Glutamatergic neuron (in vitro differentiated cells): Measurements from ENCODE around the gene FECH. TPM values are rescaled to one million over a fixed set of nuclear protein-coding genes. Genes with fewer than 3 reads are reported as not detected.

Experiments used
- DNase-seq: peaks from one replicate; pipeline ENCODE4 v3.0.0; 2022
- H3K27ac Mint-ChIP-seq: one replicate; pipeline ENCODE4 v1.8.0; 2020; ENCODE audit warnings: mild to moderate bottlenecking, mixed read lengths, inconsistent platforms; ENCODE audit not compliant: unreplicated experiment
- H3K27me3 Mint-ChIP-seq: one replicate; pipeline ENCODE4 v1.8.0; 2020; ENCODE audit warnings: mild to moderate bottlenecking, moderate library complexity, mixed read lengths, inconsistent platforms; ENCODE audit not compliant: unreplicated experiment
- H3K36me3 Mint-ChIP-seq: one replicate; pipeline ENCODE4 v1.8.0; 2020; ENCODE audit warnings: mild to moderate bottlenecking, mixed read lengths, inconsistent platforms; ENCODE audit not compliant: unreplicated experiment
- H3K4me1 Mint-ChIP-seq: one replicate; pipeline ENCODE4 v1.8.0; 2020; ENCODE audit warnings: mild to moderate bottlenecking, low read depth, mixed read lengths, inconsistent platforms; ENCODE audit not compliant: unreplicated experiment
- H3K4me3 Mint-ChIP-seq: one replicate; pipeline ENCODE4 v1.8.0; 2020; ENCODE audit warnings: mild to moderate bottlenecking, mixed read lengths, inconsistent platforms; ENCODE audit not compliant: unreplicated experiment
- H3K9me3 Mint-ChIP-seq: one replicate; pipeline ENCODE4 v1.8.0; 2020; ENCODE audit warnings: mild to moderate bottlenecking, moderate library complexity, mixed read lengths, inconsistent platforms; ENCODE audit not compliant: unreplicated experiment
- CTCF ChIP-seq: fragments of 200-600 bp; sonication (generic); IDR thresholded peaks from one replicate; pipeline ENCODE4 v1.5.0; 2021; ENCODE audit not compliant: partially characterized antibody, unreplicated experiment
- total RNA-seq: library from RNA; stranded (reverse); fragmentation: NEBNext Ultra II Directional; extraction: Animal tissue kit (Norgen Biotek cat#: 25700); gene quantifications from one replicate; pipeline ENCODE4 v1.2.1, GENCODE V29; 2021; ENCODE audit not compliant: unreplicated experiment

FECH gene
- total RNA-seq, 1 donor from 2014 or later, result 16.5 TPM

- Mint-ChIP-seq H3K27me3 (peaks cover 5% of the 10 kb centered on the region), H3K4me1 (peaks cover 15% of the 10 kb centered on the region), H3K36me3 (peaks cover 19% of the 10 kb centered on the region), H3K27ac (no peak overlapping the region), H3K4me3 (no peak overlapping the region), H3K9me3 (no peaks in the 10 kb centered on the region)
- no peak for DNase-seq
- no peak for TF ChIP-seq CTCF
These were observed 81.3 kb downstream of the FECH start for GRCh38 chr18:57505231-57505630.

- Mint-ChIP-seq H3K4me3 (no peak overlapping the region), H3K4me1 (peaks cover 21% of the 10 kb centered on the region), H3K9me3 (no peaks in the 10 kb centered on the region), H3K27me3 (peaks cover 5% of the 10 kb centered on the region), H3K27ac (no peak overlapping the region), H3K36me3 (peaks cover 13% of the 10 kb centered on the region)
- no peak for TF ChIP-seq CTCF
- no peak for DNase-seq
These were observed 83.9 kb downstream of the FECH start for GRCh38 chr18:57502624-57503023.

DNA sequence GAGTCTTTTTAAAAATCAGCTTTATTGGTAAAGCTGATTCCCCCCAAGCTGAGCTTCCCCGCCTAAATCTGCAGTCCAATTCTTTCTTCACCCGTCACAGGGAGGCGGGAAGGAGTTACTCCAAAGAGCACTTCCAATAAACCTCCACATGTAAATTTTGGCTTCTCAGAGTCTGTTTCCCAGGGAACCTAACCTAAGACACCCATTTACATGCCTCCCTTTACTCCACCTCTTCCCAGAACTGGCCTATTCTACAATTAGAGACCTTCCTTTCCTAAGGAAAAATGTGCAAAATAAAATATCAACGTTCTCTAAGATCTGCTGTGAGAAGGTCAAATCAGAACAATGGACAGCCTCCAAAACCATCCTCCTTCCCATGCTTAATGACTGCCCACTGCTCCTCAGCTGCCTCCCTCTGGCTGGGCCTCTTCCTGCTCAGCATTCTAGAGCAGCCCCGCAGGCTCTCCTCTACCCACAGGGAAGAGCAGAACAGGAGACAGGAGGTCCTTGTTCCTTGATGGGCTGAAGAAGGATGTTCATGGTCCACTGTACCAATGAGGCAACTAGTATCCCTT is 87.7 kb downstream of the FECH start:
- H3K4me3 Mint-ChIP-seq, result no peak overlapping the region
- peaks cover 16% of the 10 kb centered on the region for H3K4me1 Mint-ChIP-seq
- no peak for TF ChIP-seq CTCF
- no peaks in the 10 kb centered on the region for H3K9me3 Mint-ChIP-seq
- peaks cover 8% of the 10 kb centered on the region for H3K36me3 Mint-ChIP-seq
- peaks cover 5% of the 10 kb centered on the region for H3K27me3 Mint-ChIP-seq
- no peak for DNase-seq
- H3K27ac Mint-ChIP-seq, result no peak overlapping the region

Other genes starting within 250 kb of the FECH start
- gene ST8SIA3, start 234.1 kb downstream of the FECH start, total RNA-seq, result 17.7 TPM
- gene ONECUT2, start 151.3 kb downstream of the FECH start, total RNA-seq, result 230 TPM
- gene NARS1, start 35.1 kb upstream of the FECH start, total RNA-seq, result 155 TPM
- gene ATP8B1, start 216.6 kb upstream of the FECH start, total RNA-seq, result 0.07 TPM